ENCODE measurements around the gene MAP7. TPM values are rescaled to one million over a fixed set of nuclear protein-coding genes. Genes with fewer than 3 reads are reported as not detected.
"Not testable (repeated sequence)": the region's sequence is repeated elsewhere in the genome, so short reads cannot be mapped to it uniquely, and the experiment has no call there.

Gene MAP7
- total and polyA plus RNA-seq, 5 donors: 0.79 to 2.5 (median 1.6) TPM

GRCh38 chr6:136487759-136488425 is 62.3 kb downstream of the MAP7 start:
- 88% methylated on average over 7 of the region's 7 CpGs for WGBS
- Histone ChIP-seq H3K9me3 (ENCODE audit: control insufficient read depth, low read length) (no peaks in the 10 kb centered on the region), H3K27ac (ENCODE audit: low read length) (no peak overlapping the region), H3K27me3 (ENCODE audit: control insufficient read depth, insufficient read depth) (no peaks in the 10 kb centered on the region), H3K4me3 (ENCODE audit: low read length) (no peak overlapping the region), H3K4me1 (ENCODE audit: control insufficient read depth, insufficient read depth, low read length) (no peaks in the 10 kb centered on the region)
- intact Hi-C loops (cut with DNase I): no loop called here
- DNase-seq: no peak
- no peak for ATAC-seq

GRCh38 chr6:136486357-136486756 is 63.9 kb downstream of the MAP7 start:
- no peaks in the 10 kb centered on the region for H3K9me3 ChIP-seq (ENCODE audit: control insufficient read depth, low read length)
- H3K27ac ChIP-seq (ENCODE audit: low read length): no peak overlapping the region
- WGBS: 86% methylated on average over 1 of the region's 1 CpG
- H3K4me1 ChIP-seq (ENCODE audit: control insufficient read depth, insufficient read depth, low read length): no peaks in the 10 kb centered on the region
- H3K4me3 ChIP-seq (ENCODE audit: low read length): no peak overlapping the region
- no peaks in the 10 kb centered on the region for H3K27me3 ChIP-seq (ENCODE audit: control insufficient read depth, insufficient read depth)
- ATAC-seq (peak in 1 of 2 donors; percentile 66), DNase-seq (no peak)
- intact Hi-C loops (cut with DNase I): no loop called here

DNA sequence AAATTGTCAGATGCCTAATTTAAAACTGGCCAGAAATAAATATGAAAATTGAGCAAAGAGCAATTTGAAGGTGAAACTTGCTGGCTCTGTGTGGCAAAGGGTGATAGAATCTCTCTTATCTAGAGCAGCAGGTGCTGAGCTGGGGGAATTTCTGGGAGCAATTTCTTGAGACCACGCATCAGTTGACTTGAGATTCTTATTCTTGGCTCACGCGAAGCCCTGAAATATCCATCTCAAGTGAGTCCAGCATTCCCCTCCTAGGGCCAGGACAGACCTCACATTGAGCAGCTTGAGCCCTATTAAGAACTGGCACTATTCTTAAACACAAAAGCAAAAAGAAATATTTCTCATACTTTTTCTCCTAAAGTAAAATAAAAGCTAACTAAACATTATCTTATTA is 66.3 kb downstream of the MAP7 start:
- no peak for ATAC-seq
- no peaks in the 10 kb centered on the region for H3K4me1 ChIP-seq (ENCODE audit: control insufficient read depth, insufficient read depth, low read length)
- DNase-seq: no peak
- intact Hi-C loops (cut with DNase I): no loop called here
- no peak overlapping the region for H3K4me3 ChIP-seq (ENCODE audit: low read length)
- H3K27me3 ChIP-seq (ENCODE audit: control insufficient read depth, insufficient read depth): no peaks in the 10 kb centered on the region
- H3K9me3 ChIP-seq (ENCODE audit: control insufficient read depth, low read length): no peaks in the 10 kb centered on the region
- 79% methylated on average over 3 of the region's 3 CpGs for WGBS
- H3K27ac ChIP-seq (ENCODE audit: low read length): no peak overlapping the region

DNA sequence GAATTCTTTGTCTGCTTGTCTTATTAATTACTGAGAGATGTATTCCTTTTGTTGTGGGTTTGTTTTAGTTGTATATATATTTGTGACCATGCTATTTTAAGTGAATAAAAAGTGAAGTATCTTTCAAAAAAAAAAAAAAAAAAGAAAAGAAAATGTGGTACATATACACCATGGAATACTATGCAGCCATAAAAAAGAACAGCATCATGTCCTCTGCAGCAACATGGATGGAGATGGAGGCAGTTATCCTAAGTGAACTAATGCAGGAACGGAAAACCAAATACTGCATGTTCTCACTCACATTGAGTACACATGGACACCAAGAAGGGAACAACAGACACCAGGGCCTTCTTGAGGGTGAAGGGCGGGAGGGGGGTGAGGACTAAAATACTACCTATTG is 67.2 kb downstream of the MAP7 start:
- H3K27me3 ChIP-seq (ENCODE audit: control insufficient read depth, insufficient read depth); DNase-seq; H3K27ac ChIP-seq (ENCODE audit: low read length); ATAC-seq; intact Hi-C loops (cut with DNase I); H3K4me3 ChIP-seq (ENCODE audit: low read length); H3K9me3 ChIP-seq (ENCODE audit: control insufficient read depth, low read length); H3K4me1 ChIP-seq (ENCODE audit: control insufficient read depth, insufficient read depth, low read length): not testable (repeated sequence)
- WGBS: 91% methylated on average over 2 of the region's 2 CpGs

GRCh38 chr6:136477548-136477947 is 72.7 kb downstream of the MAP7 start:
- ATAC-seq: no peak
- intact Hi-C loops (cut with DNase I): no loop called here
- Histone ChIP-seq H3K27ac (ENCODE audit: low read length) (no peak overlapping the region), H3K9me3 (ENCODE audit: control insufficient read depth, low read length) (no peaks in the 10 kb centered on the region), H3K4me3 (ENCODE audit: low read length) (no peak overlapping the region), H3K4me1 (ENCODE audit: control insufficient read depth, insufficient read depth, low read length) (no peaks in the 10 kb centered on the region), H3K27me3 (ENCODE audit: control insufficient read depth, insufficient read depth) (no peaks in the 10 kb centered on the region)
- no peak for DNase-seq

GRCh38 chr6:136475686-136476085 is 74.5 kb downstream of the MAP7 start:
- intact Hi-C loops (cut with DNase I): no loop called here
- Histone ChIP-seq H3K27ac (ENCODE audit: low read length) (no peak overlapping the region), H3K4me1 (ENCODE audit: control insufficient read depth, insufficient read depth, low read length) (no peaks in the 10 kb centered on the region), H3K27me3 (ENCODE audit: control insufficient read depth, insufficient read depth) (no peaks in the 10 kb centered on the region), H3K4me3 (ENCODE audit: low read length) (no peak overlapping the region), H3K9me3 (ENCODE audit: control insufficient read depth, low read length) (no peaks in the 10 kb centered on the region)
- DNase-seq (no peak), ATAC-seq (no peak)
- 76% methylated on average over 4 of the region's 4 CpGs for WGBS

- no peak for ATAC-seq
- no peaks in the 10 kb centered on the region for H3K4me1 ChIP-seq (ENCODE audit: control insufficient read depth, insufficient read depth, low read length)
- intact Hi-C loops (cut with DNase I): no loop called here
- no peaks in the 10 kb centered on the region for H3K27me3 ChIP-seq (ENCODE audit: control insufficient read depth, insufficient read depth)
- H3K9me3 ChIP-seq (ENCODE audit: control insufficient read depth, low read length): no peaks in the 10 kb centered on the region
- H3K27ac ChIP-seq (ENCODE audit: low read length): no peak overlapping the region
- no peak overlapping the region for H3K4me3 ChIP-seq (ENCODE audit: low read length)
- no peak for DNase-seq
- 77% methylated on average over 6 of the region's 6 CpGs for WGBS
Measured at GRCh38 chr6:136474241-136474640, 76.0 kb downstream of the MAP7 start.

DNA sequence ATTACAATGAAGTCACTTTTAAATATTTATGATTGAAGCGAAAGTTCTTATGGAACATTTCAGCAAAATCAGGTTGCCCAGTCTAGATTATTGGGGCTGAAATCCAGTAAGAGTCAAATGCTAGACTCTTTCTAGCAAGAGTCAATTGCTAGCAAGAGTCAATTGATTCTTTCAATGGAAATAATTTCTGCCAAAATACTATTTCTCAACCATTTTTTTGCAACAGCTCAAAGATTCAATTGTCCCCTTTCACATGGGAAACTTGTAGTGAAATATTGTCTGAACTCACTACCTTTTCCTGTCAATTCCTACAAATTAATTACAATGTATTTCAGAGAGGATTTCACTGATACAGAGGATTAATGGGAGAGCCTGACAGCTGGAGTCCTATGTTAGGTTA is 78.3 kb downstream of the MAP7 start:
- H3K9me3 ChIP-seq (ENCODE audit: control insufficient read depth, low read length): no peaks in the 10 kb centered on the region
- no peak for DNase-seq
- H3K4me3 ChIP-seq (ENCODE audit: low read length): no peak overlapping the region
- WGBS: 93% methylated on average over 1 of the region's 1 CpG
- intact Hi-C loops (cut with DNase I): no loop called here
- no peak for ATAC-seq
- no peaks in the 10 kb centered on the region for H3K27me3 ChIP-seq (ENCODE audit: control insufficient read depth, insufficient read depth)
- H3K4me1 ChIP-seq (ENCODE audit: control insufficient read depth, insufficient read depth, low read length): no peaks in the 10 kb centered on the region
- H3K27ac ChIP-seq (ENCODE audit: low read length): no peak overlapping the region

DNA sequence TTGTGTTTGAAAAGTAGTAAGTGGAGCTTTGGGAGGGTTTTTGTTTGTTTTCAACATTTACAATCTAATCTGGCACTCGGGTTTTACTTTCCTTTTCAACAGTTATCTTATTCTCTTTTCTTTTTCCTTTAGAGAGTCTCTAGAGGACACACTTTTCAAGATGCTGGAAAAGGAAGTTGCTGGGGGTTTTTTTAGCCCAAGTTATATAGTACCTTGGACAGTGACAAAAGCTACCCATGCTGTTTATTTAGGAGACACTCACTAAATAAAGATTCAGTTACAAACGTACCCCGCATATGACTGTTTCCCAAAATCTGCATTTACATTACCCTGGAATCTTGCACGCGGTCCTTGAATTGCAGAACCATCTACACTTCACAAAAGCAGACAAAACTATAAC is 78.8 kb downstream of the MAP7 start:
- Histone ChIP-seq H3K4me1 (ENCODE audit: control insufficient read depth, insufficient read depth, low read length) (no peaks in the 10 kb centered on the region), H3K4me3 (ENCODE audit: low read length) (no peak overlapping the region), H3K9me3 (ENCODE audit: control insufficient read depth, low read length) (no peaks in the 10 kb centered on the region), H3K27me3 (ENCODE audit: control insufficient read depth, insufficient read depth) (no peaks in the 10 kb centered on the region), H3K27ac (ENCODE audit: low read length) (no peak overlapping the region)
- ATAC-seq (no peak), DNase-seq (no peak)
- WGBS: 42% methylated on average over 5 of the region's 5 CpGs
- intact Hi-C loops (cut with DNase I): no loop called here

- intact Hi-C loops (cut with DNase I): no loop called here
- ATAC-seq (no peak), DNase-seq (no peak)
- 65% methylated on average over 5 of the region's 5 CpGs for WGBS
- H3K4me3 ChIP-seq (ENCODE audit: low read length): no peak overlapping the region
- no peaks in the 10 kb centered on the region for H3K27me3 ChIP-seq (ENCODE audit: control insufficient read depth, insufficient read depth)
- no peaks in the 10 kb centered on the region for H3K4me1 ChIP-seq (ENCODE audit: control insufficient read depth, insufficient read depth, low read length)
- H3K27ac ChIP-seq (ENCODE audit: low read length): no peak overlapping the region
- H3K9me3 ChIP-seq (ENCODE audit: control insufficient read depth, low read length): no peaks in the 10 kb centered on the region
Measured at GRCh38 chr6:136470044-136470443, 80.2 kb downstream of the MAP7 start.

- 77% methylated on average over 2 of the region's 2 CpGs for WGBS
- Histone ChIP-seq H3K27ac (ENCODE audit: low read length) (no peak overlapping the region), H3K4me1 (ENCODE audit: control insufficient read depth, insufficient read depth, low read length) (no peaks in the 10 kb centered on the region), H3K4me3 (ENCODE audit: low read length) (no peak overlapping the region), H3K9me3 (ENCODE audit: control insufficient read depth, low read length) (no peaks in the 10 kb centered on the region), H3K27me3 (ENCODE audit: control insufficient read depth, insufficient read depth) (no peaks in the 10 kb centered on the region)
- intact Hi-C loops (cut with DNase I): no loop called here
- no peak for DNase-seq
- ATAC-seq: no peak
Measured at GRCh38 chr6:136469154-136469553, 81.1 kb downstream of the MAP7 start.

GRCh38 chr6:136468711-136469110 is 81.5 kb downstream of the MAP7 start:
- WGBS: 81% methylated on average over 3 of the region's 3 CpGs
- no peak for DNase-seq

More at GRCh38 chr6:136468711-136469110, 81.5 kb downstream of the MAP7 start:
- no peaks in the 10 kb centered on the region for H3K27me3 ChIP-seq (ENCODE audit: control insufficient read depth, insufficient read depth)
- H3K4me1 ChIP-seq (ENCODE audit: control insufficient read depth, insufficient read depth, low read length): no peaks in the 10 kb centered on the region
- no peak overlapping the region for H3K4me3 ChIP-seq (ENCODE audit: low read length)
- intact Hi-C loops (cut with DNase I): no loop called here
- ATAC-seq: no peak
- no peak overlapping the region for H3K27ac ChIP-seq (ENCODE audit: low read length)
- H3K9me3 ChIP-seq (ENCODE audit: control insufficient read depth, low read length): no peaks in the 10 kb centered on the region

All from right cardiac atrium (tissue), 5 donors.